K562 (cell line): ENCODE results near the gene ZNF747. TPM values are rescaled to one million over a fixed set of nuclear protein-coding genes. Genes with fewer than 3 reads are reported as not detected.

ENCODE experiments used
- AFF1 ChIP-seq, 2 experiments: fragments of 450-650 bp; IDR thresholded peaks; 2 replicates each; pipeline ENCODE4 v1.6.1; 2018; ENCODE audit warnings: mild to moderate bottlenecking in 2 of 2, low read depth in 1 of 2; ENCODE audit not compliant: partially characterized antibody in 2 of 2
- E2F6 ChIP-seq, 2 experiments: IDR thresholded peaks; 2 replicates each; pipeline ENCODE4 v1.6.1; 2011; ENCODE audit warnings: borderline replicate concordance in 1 of 2, control low read depth in 1 of 2, low read depth in 1 of 2, low read length in 1 of 2, mild to moderate bottlenecking in 1 of 2, mixed read lengths in 1 of 2, moderate library complexity in 1 of 2; ENCODE audit not compliant: insufficient read depth in 1 of 2, insufficient read length in 1 of 2, poor library complexity in 1 of 2, severe bottlenecking in 1 of 2; ENCODE audit errors: extremely low read depth in 1 of 2
- GTF3C2 ChIP-seq: IDR thresholded peaks from 3 replicates; pipeline ENCODE4 v1.6.1; 2011; ENCODE audit warnings: borderline replicate concordance, mild to moderate bottlenecking, moderate library complexity; ENCODE audit not compliant: insufficient read length; ENCODE audit errors: extremely low read depth
- POLR2B ChIP-seq: fragments of 450-650 bp; IDR thresholded peaks from 2 replicates; pipeline ENCODE4 v1.6.1; 2018; ENCODE audit warnings: low read depth; ENCODE audit not compliant: partially characterized antibody
- ZNF212 ChIP-seq: fragments of 450-650 bp; formaldehyde crosslinking; IDR thresholded peaks from 2 replicates; pipeline ENCODE4 v1.4.0; 2020; ENCODE audit warnings: mild to moderate bottlenecking
- ZNF395 ChIP-seq: fragments of 200-800 bp; sonication (Bioruptor generic); IDR thresholded peaks from 2 replicates; pipeline ENCODE4 v1.6.1; 2017; ENCODE audit warnings: missing genetic modification characterization, missing compliant biosample characterization
- polyA plus RNA-seq, 8 experiments: library from polyadenylated mRNA; depleted of rRNA in 4 of 8; stranded (reverse) in 5 of 8; unstranded in 3 of 8; fragments of >200 nt; fragmentation: Nextera tagmentation in 2 of 8; fragmentation: Illumina TruSeq in 1 of 8; extraction: Ambion mirVana in 2 of 8; extraction: Trizol in 1 of 8; gene quantifications; 2 replicates each; pipeline versions ENCODE4 v1.2.1 to v1.2.3, GENCODE V29; 2011 to 2014; ENCODE audit warnings: inconsistent platforms in 1 of 8, missing spikeins in 1 of 8
- total RNA-seq, 7 experiments: library from RNA; depleted of rRNA in 6 of 7; stranded (reverse); fragments of >200 nt in 6 of 7; fragmentation: Illumina TruSeq in 2 of 7; extraction: Trizol in 2 of 7; gene quantifications; 2 replicates each; pipeline versions ENCODE4 v1.2.1 to v1.2.3, GENCODE V29; 2011 to 2021; ENCODE audit warnings: low replicate concordance in 1 of 7

Gene ZNF747
- total and polyA plus RNA-seq, 9 of the 15 experiments (the other 6 are each of a cell fraction or from before 2014, with no cell fraction given) = 0.14 to 3.3 (median 1.5) TPM

- TF ChIP-seq AFF1 (IDR thresholded peaks at IDR 0.05; ENCODE audit: low read depth in 1 of 2, partially characterized antibody in 2 of 2) (peak in 1 of 2 experiments; percentile 76), ZNF395 (CRISPR knock-in tag) (peak; percentile 69; the same call in 1 of the 2 replicates), GTF3C2 (no peak), ZNF212 (CRISPR knock-in tag) (no peak), POLR2B (peak; percentile 67), E2F6 (IDR thresholded peaks at IDR 0.05; ENCODE audit: borderline replicate concordance in 1 of 2, extremely low read depth in 1 of 2, insufficient read depth in 1 of 2, insufficient read length in 1 of 2, low read depth in 1 of 2, low read length in 1 of 2, poor library complexity in 1 of 2, severe bottlenecking in 1 of 2) (peak; percentile 9 to 80)
Observed at GRCh38 chr16:30571445-30572322, 37.0 kb upstream of the ZNF747 start, which contains the start of gene ZNF688 (continued).
